H9 (cell line): ENCODE data around the gene ATXN7. TPM values are rescaled to one million over a fixed set of nuclear protein-coding genes. Genes with fewer than 3 reads are reported as not detected.

Experiments used
- DNase-seq: peaks from one replicate; pipeline ENCODE4 v3.0.0-alpha.2; 2017
- H2AFZ ChIP-seq: one replicate; pipeline ENCODE4 v1.6.1; 2013; ENCODE audit warnings: mild to moderate bottlenecking, low read length, control low read depth, moderate library complexity
- H2AK5ac ChIP-seq: 2 replicates; pipeline ENCODE4 v1.6.1; 2013; ENCODE audit warnings: low read length, control low read depth, mixed read lengths; ENCODE audit not compliant: insufficient read length
- H2BK120ac ChIP-seq: one replicate; pipeline ENCODE4 v1.6.1; 2013; ENCODE audit warnings: low read depth, mild to moderate bottlenecking, low read length, control low read depth, inconsistent platforms; ENCODE audit not compliant: poor library complexity, severe bottlenecking
- H2BK12ac ChIP-seq: 2 replicates; pipeline ENCODE4 v1.6.1; 2013; ENCODE audit warnings: low read length, control low read depth, mixed read lengths, low read depth; ENCODE audit not compliant: insufficient read length
- H2BK15ac ChIP-seq: 2 replicates; pipeline ENCODE4 v1.6.1; 2013; ENCODE audit warnings: low read depth, low read length, control low read depth
- H2BK20ac ChIP-seq: one replicate; pipeline ENCODE4 v1.6.1; 2013; ENCODE audit warnings: low read depth, mild to moderate bottlenecking, low read length, control low read depth, inconsistent platforms; ENCODE audit not compliant: poor library complexity, severe bottlenecking
- H2BK5ac ChIP-seq: 2 replicates; pipeline ENCODE4 v1.6.1; 2013; ENCODE audit warnings: low read length, control low read depth, mixed read lengths; ENCODE audit not compliant: insufficient read length
- H3K14ac ChIP-seq: 2 replicates; pipeline ENCODE4 v1.6.1; 2013; ENCODE audit warnings: low read length, control low read depth; ENCODE audit not compliant: insufficient read depth
- H3K18ac ChIP-seq: 2 replicates; pipeline ENCODE4 v1.6.1; 2013; ENCODE audit warnings: low read depth, mild to moderate bottlenecking, mixed read lengths, low read length, control low read depth; ENCODE audit not compliant: insufficient read length
- H3K23ac ChIP-seq: 2 replicates; pipeline ENCODE4 v1.6.1; 2013; ENCODE audit warnings: low read length, control low read depth, mixed read lengths, low read depth; ENCODE audit not compliant: insufficient read length
- H3K23me2 ChIP-seq: 2 replicates; pipeline ENCODE4 v1.6.1; 2013; ENCODE audit warnings: low read depth, mild to moderate bottlenecking, mixed read lengths, low read length, control low read depth; ENCODE audit not compliant: insufficient read length, poor library complexity, severe bottlenecking
- H3K27ac ChIP-seq: 2 replicates; pipeline ENCODE4 v1.5.1; 2013; ENCODE audit warnings: low read length, control low read depth, mixed read lengths, low read depth; ENCODE audit not compliant: insufficient read length
- H3K27me3 ChIP-seq: 2 replicates; pipeline ENCODE4 v1.6.1; 2013; ENCODE audit warnings: low read length, control low read depth, inconsistent platforms; ENCODE audit not compliant: insufficient read depth
- H3K4ac ChIP-seq: 2 replicates; pipeline ENCODE4 v1.6.1; 2013; ENCODE audit warnings: low read depth, mild to moderate bottlenecking, control low read depth, inconsistent platforms, low read length, moderate library complexity
- H3K4me1 ChIP-seq: 2 replicates; pipeline ENCODE4 v1.6.1; 2013; ENCODE audit warnings: low read length, control low read depth, inconsistent platforms; ENCODE audit not compliant: insufficient read depth
- H3K4me2 ChIP-seq: 2 replicates; pipeline ENCODE4 v1.6.1; 2013; ENCODE audit warnings: low read length, control low read depth, mixed read lengths; ENCODE audit not compliant: insufficient read length, insufficient read depth
- H3K56ac ChIP-seq: 2 replicates; pipeline ENCODE4 v1.6.1; 2013; ENCODE audit warnings: low read depth, mild to moderate bottlenecking, mixed read lengths, low read length, control low read depth; ENCODE audit not compliant: insufficient read length
- H3K79me1 ChIP-seq: 2 replicates; pipeline ENCODE4 v1.6.1; 2013; ENCODE audit warnings: low read depth, mild to moderate bottlenecking, moderate library complexity, low read length, control low read depth, inconsistent platforms; ENCODE audit not compliant: insufficient read depth, poor library complexity, severe bottlenecking
- H3K79me2 ChIP-seq: 2 replicates; pipeline ENCODE4 v1.6.1; 2013; ENCODE audit warnings: low read length, control low read depth, inconsistent platforms; ENCODE audit not compliant: insufficient read depth
- H3K9ac ChIP-seq: 2 replicates; pipeline ENCODE4 v1.6.1; 2013; ENCODE audit warnings: low read length, control low read depth, mixed read lengths; ENCODE audit not compliant: insufficient read length; ENCODE audit errors: extremely low read depth
- H3K9me3 ChIP-seq: one replicate; pipeline ENCODE4 v1.6.1; 2013; ENCODE audit warnings: low read depth, low read length, inconsistent platforms; ENCODE audit not compliant: control insufficient read depth
- H3T11ph ChIP-seq: one replicate; pipeline ENCODE4 v1.6.1; 2013; ENCODE audit warnings: mild to moderate bottlenecking, low read length, control low read depth, inconsistent platforms
- H4K20me1 ChIP-seq: one replicate; pipeline ENCODE4 v1.6.1; 2013; ENCODE audit not compliant: control insufficient read depth, insufficient read length, insufficient read depth
- H4K5ac ChIP-seq: 2 replicates; pipeline ENCODE4 v1.6.1; 2013; ENCODE audit warnings: low read depth, mild to moderate bottlenecking, mixed read lengths, low read length, control low read depth; ENCODE audit not compliant: insufficient read length
- H4K8ac ChIP-seq: replicated peaks from 2 replicates; pipeline ENCODE4 v1.6.1; 2013; ENCODE audit warnings: low read length, control low read depth, mixed read lengths, low read depth; ENCODE audit not compliant: insufficient read length
- H4K91ac ChIP-seq: 2 replicates; pipeline ENCODE4 v1.6.1; 2013; ENCODE audit warnings: low read depth, mild to moderate bottlenecking, moderate library complexity, mixed read lengths, low read length, control low read depth; ENCODE audit not compliant: insufficient read length
- H3K27ac Mint-ChIP-seq, 3 experiments: 2 replicates in 2 of 3; 3 replicates in 1 of 3; pipeline ENCODE4 v1.8.0; 2020 to 2021; ENCODE audit warnings: mixed read lengths in 3 of 3, mild to moderate bottlenecking in 1 of 3, moderate library complexity in 1 of 3
- H3K27me3 Mint-ChIP-seq: 2 replicates; pipeline ENCODE4 v1.8.0; 2021; ENCODE audit warnings: low read depth, mild to moderate bottlenecking, moderate library complexity, mixed read lengths
- H3K36me3 Mint-ChIP-seq, 3 experiments: 2 replicates in 2 of 3; 3 replicates in 1 of 3; pipeline ENCODE4 v1.8.0; 2020 to 2021; ENCODE audit warnings: low read depth in 3 of 3, mixed read lengths in 3 of 3; ENCODE audit not compliant: insufficient read depth in 1 of 3
- H3K4me1 Mint-ChIP-seq, 2 experiments: 2 replicates each; pipeline ENCODE4 v1.8.0; 2020; ENCODE audit warnings: mixed read lengths in 2 of 2
- H3K4me3 Mint-ChIP-seq, 2 experiments: 2 replicates in 1 of 2; 3 replicates in 1 of 2; pipeline ENCODE4 v1.8.0; 2020 to 2021; ENCODE audit warnings: mild to moderate bottlenecking in 2 of 2, mixed read lengths in 2 of 2, moderate library complexity in 1 of 2
- H3K9me3 Mint-ChIP-seq, 2 experiments: 2 replicates in 1 of 2; 3 replicates in 1 of 2; pipeline ENCODE4 v1.8.0; 2020; ENCODE audit warnings: mild to moderate bottlenecking in 2 of 2, mixed read lengths in 2 of 2, moderate library complexity in 1 of 2
- CTCF ChIP-seq: fragments of 200-600 bp; sonication (generic); conservative IDR thresholded peaks from 3 replicates; pipeline ENCODE4 v1.8.0; 2021; ENCODE audit warnings: antibody characterized with exemption, mild to moderate bottlenecking
- WGBS: extraction: QIAGEN DNeasy Blood & Tissue Kit; methylation state at CpG from one replicate; pipeline ENCODE4 v1.1.7; 2013; ENCODE audit warnings: missing lambda C conversion rate, low lambda C conversion rate, mixed read lengths; ENCODE audit not compliant: insufficient read length; ENCODE audit errors: extremely low coverage; 5-methylcytosine and 5-hydroxymethylcytosine counted together
- total RNA-seq: library from RNA; stranded (reverse); gene quantifications from 2 replicates; pipeline ENCODE4 v1.2.1, GENCODE V29; 2021

The ATXN7 gene
- total RNA-seq, 1 experiment from 2014 or later: 21.5 TPM

- no peak overlapping the region for H2BK20ac ChIP-seq
- no peak overlapping the region for H2BK120ac ChIP-seq
- Mint-ChIP-seq H3K9me3 (no peaks in the 10 kb centered on the region; a peak in 1 of 5 replicates), H3K27me3 (no peaks in the 10 kb centered on the region; the same call in none of the 2 replicates), H3K36me3 (peaks cover 0 to 4% (median 4%) of the 10 kb centered on the region in 3 experiments; a peak in 1 of 7 replicates), H3K27ac (no peak overlapping the region), H3K4me3 (no peak overlapping the region), H3K4me1 (peaks cover 21 to 26% of the 10 kb centered on the region in 2 experiments)
- H4K8ac ChIP-seq: no peak overlapping the region
- no peak overlapping the region for H3K56ac ChIP-seq
- no peak overlapping the region for H2BK15ac ChIP-seq
- H4K5ac ChIP-seq: no peak overlapping the region
- no peak overlapping the region for H3K4ac ChIP-seq
- no peaks in the 10 kb centered on the region for H3K9me3 ChIP-seq
- no peak overlapping the region for H2BK5ac ChIP-seq
- no peak for TF ChIP-seq CTCF
- no peak overlapping the region for H3K18ac ChIP-seq
- no peak overlapping the region for H3K9ac ChIP-seq
- WGBS: no CpG with 5 or more reads among the region's 1 CpG
- no peak for DNase-seq
- no peaks in the 10 kb centered on the region for H3K79me1 ChIP-seq
- peaks cover 10% of the 10 kb centered on the region for H3K23me2 ChIP-seq
- H2AK5ac ChIP-seq: no peak overlapping the region
- H3K14ac ChIP-seq: no peak overlapping the region
- H3K79me2 ChIP-seq: no peaks in the 10 kb centered on the region
- H3K4me1 ChIP-seq: no peaks in the 10 kb centered on the region
- H3T11ph ChIP-seq: no peak overlapping the region
- H3K4me2 ChIP-seq: no peak overlapping the region
- H3K27ac ChIP-seq: no peak overlapping the region
- no peak overlapping the region for H2BK12ac ChIP-seq
- no peaks in the 10 kb centered on the region for H3K27me3 ChIP-seq
- no peak overlapping the region for H3K23ac ChIP-seq
- H4K20me1 ChIP-seq: no peaks in the 10 kb centered on the region
- no peak overlapping the region for H2AFZ ChIP-seq
- H4K91ac ChIP-seq: no peak overlapping the region
Observed at GRCh38 chr3:63908776-63909175, 45.1 kb downstream of the ATXN7 start.
